Activated CD4-positive, alpha-beta T cell treated with anti-CD3 and anti-CD28 coated beads, Interleukin-2, Interleukin-6, amounts not matched to agents 100 ng/mL and 50 ng/mL, durations not matched to agents 16 hours and 8 hours (primary cell): ENCODE data around the gene ENTREP1.

Experiments used
- DNase-seq: peaks from one replicate; pipeline ENCODE4 v3.0.0-alpha.2; 2020

The ENTREP1 gene

GRCh38 chr9:69319324-69320025 lies 5.5 kb upstream of the ENTREP1 start:
- DNase-seq = no peak

- no peak for DNase-seq
Measured at GRCh38 chr9:69322256-69322655, 2.8 kb upstream of the ENTREP1 start.

GRCh38 chr9:69323861-69324260 lies 1.2 kb upstream of the ENTREP1 start:
- DNase-seq = no peak

- DNase-seq = no peak
Measured at GRCh38 chr9:69325409-69326212, 596 bp downstream of the ENTREP1 start.

- DNase-seq = no peak
Measured at GRCh38 chr9:69326261-69326660, 1.2 kb downstream of the ENTREP1 start.

- DNase-seq = no peak
Measured at GRCh38 chr9:69330580-69330979, 5.6 kb downstream of the ENTREP1 start.

GRCh38 chr9:69331444-69331843 lies 6.4 kb downstream of the ENTREP1 start:
- DNase-seq = no peak

GRCh38 chr9:69332067-69332685 lies 7.2 kb downstream of the ENTREP1 start:
- DNase-seq = no peak

- no peak for DNase-seq
Measured at GRCh38 chr9:69333716-69334115, 8.7 kb downstream of the ENTREP1 start.

GRCh38 chr9:69334317-69334716 lies 9.3 kb downstream of the ENTREP1 start:
- no peak for DNase-seq

GRCh38 chr9:69339620-69340019 lies 14.6 kb downstream of the ENTREP1 start:
- no peak for DNase-seq

- no peak for DNase-seq
Measured at GRCh38 chr9:69340631-69341030, 15.6 kb downstream of the ENTREP1 start.

- DNase-seq = no peak
Measured at GRCh38 chr9:69342769-69343168, 17.8 kb downstream of the ENTREP1 start.

GRCh38 chr9:69344459-69344858 lies 19.4 kb downstream of the ENTREP1 start:
- no peak for DNase-seq

- DNase-seq = no peak
Measured at GRCh38 chr9:69346596-69347390, 21.8 kb downstream of the ENTREP1 start.

- no peak for DNase-seq
Measured at GRCh38 chr9:69347607-69348006, 22.6 kb downstream of the ENTREP1 start.

- DNase-seq = no peak
Measured at GRCh38 chr9:69351227-69351626, 26.2 kb downstream of the ENTREP1 start.

GRCh38 chr9:69355232-69355631 lies 30.2 kb downstream of the ENTREP1 start:
- no peak for DNase-seq

- DNase-seq = no peak
Measured at GRCh38 chr9:69357030-69357775, 32.2 kb downstream of the ENTREP1 start.

- DNase-seq = no peak
Measured at GRCh38 chr9:69357821-69358220, 32.8 kb downstream of the ENTREP1 start.

GRCh38 chr9:69363191-69363590 lies 38.2 kb downstream of the ENTREP1 start:
- no peak for DNase-seq

- DNase-seq = no peak
Measured at GRCh38 chr9:69364510-69365150, 39.6 kb downstream of the ENTREP1 start.
